ENCODE data around the gene MFSD11. TPM values are rescaled to one million over a fixed set of nuclear protein-coding genes. Genes with fewer than 3 reads are reported as not detected.

Gene MFSD11
- total RNA-seq, 1 experiment from 2014 or later = 24.9 TPM

GRCh38 chr17:76827736-76828135 is 89.8 kb downstream of the MFSD11 start:
- ChIA-PET POLR2A (no interaction called here), CTCF (interaction anchor here (0.9 kb wide), 1 partner anchor 11 kb away, joined by 3 read pairs; no protein-coding TSS in a partner anchor), RAD21 (ENCODE audit: low non-redundant PET in 1 of 2, low total read pairs in 2 of 2, uncharacterized antibody in 2 of 2, unreplicated experiment in 2 of 2) (no interaction called here)
- no peaks in the 10 kb centered on the region for H3K79me2 ChIP-seq (ENCODE audit: insufficient read depth, low read length)
- H3K9me3 ChIP-seq (ENCODE audit: control insufficient read depth in 1 of 2, insufficient read depth in 1 of 2, low read depth in 1 of 2, low read length in 2 of 2) = no peaks in the 10 kb centered on the region
- no TSS peak for BruUV-seq (replicated peaks)
- ATAC-seq (no peak), DNase-seq (ENCODE audit: low read depth, low spot score) (no peak)
- no peaks in the 10 kb centered on the region for H3K36me3 ChIP-seq (ENCODE audit: control insufficient read depth in 1 of 2, insufficient read depth in 2 of 2, low read length in 2 of 2)
- no peak overlapping the region for H2AFZ ChIP-seq (ENCODE audit: low read depth, low read length, poor library complexity, severe bottlenecking)
- no peak for TF ChIP-seq CEBPB (IDR thresholded peaks at IDR 0.05; ENCODE audit: low read depth)
- no peak for TF ChIP-seq SIN3A (IDR thresholded peaks at IDR 0.05; ENCODE audit: low read depth)
- no peak for TF ChIP-seq ATF3 (IDR thresholded peaks at IDR 0.05)
- TF ChIP-seq ELF1 (IDR thresholded peaks at IDR 0.05; ENCODE audit: borderline replicate concordance, low read depth) = no peak
- no peak for TF ChIP-seq YY1 (IDR thresholded peaks at IDR 0.05; ENCODE audit: extremely low read depth, insufficient replicate concordance, low read depth, low read length)
- TF ChIP-seq RAD21 (IDR thresholded peaks at IDR 0.05; ENCODE audit: low read depth) = no peak
- TF ChIP-seq, protein P1, sequence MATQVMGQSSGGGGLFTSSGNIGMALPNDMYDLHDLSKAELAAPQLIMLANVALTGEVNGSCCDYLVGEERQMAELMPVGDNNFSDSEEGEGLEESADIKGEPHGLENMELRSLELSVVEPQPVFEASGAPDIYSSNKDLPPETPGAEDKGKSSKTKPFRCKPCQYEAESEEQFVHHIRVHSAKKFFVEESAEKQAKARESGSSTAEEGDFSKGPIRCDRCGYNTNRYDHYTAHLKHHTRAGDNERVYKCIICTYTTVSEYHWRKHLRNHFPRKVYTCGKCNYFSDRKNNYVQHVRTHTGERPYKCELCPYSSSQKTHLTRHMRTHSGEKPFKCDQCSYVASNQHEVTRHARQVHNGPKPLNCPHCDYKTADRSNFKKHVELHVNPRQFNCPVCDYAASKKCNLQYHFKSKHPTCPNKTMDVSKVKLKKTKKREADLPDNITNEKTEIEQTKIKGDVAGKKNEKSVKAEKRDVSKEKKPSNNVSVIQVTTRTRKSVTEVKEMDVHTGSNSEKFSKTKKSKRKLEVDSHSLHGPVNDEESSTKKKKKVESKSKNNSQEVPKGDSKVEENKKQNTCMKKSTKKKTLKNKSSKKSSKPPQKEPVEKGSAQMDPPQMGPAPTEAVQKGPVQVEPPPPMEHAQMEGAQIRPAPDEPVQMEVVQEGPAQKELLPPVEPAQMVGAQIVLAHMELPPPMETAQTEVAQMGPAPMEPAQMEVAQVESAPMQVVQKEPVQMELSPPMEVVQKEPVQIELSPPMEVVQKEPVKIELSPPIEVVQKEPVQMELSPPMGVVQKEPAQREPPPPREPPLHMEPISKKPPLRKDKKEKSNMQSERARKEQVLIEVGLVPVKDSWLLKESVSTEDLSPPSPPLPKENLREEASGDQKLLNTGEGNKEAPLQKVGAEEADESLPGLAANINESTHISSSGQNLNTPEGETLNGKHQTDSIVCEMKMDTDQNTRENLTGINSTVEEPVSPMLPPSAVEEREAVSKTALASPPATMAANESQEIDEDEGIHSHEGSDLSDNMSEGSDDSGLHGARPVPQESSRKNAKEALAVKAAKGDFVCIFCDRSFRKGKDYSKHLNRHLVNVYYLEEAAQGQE (IDR thresholded peaks at IDR 0.05; ENCODE audit: low read depth) = no peak
- no peak for TF ChIP-seq POLR2AphosphoS5 (IDR thresholded peaks at IDR 0.05; ENCODE audit: low read depth, low read length)
- TF ChIP-seq EGR1 (IDR thresholded peaks at IDR 0.05; ENCODE audit: low read depth) = no peak
- no peak for TF ChIP-seq EZH2 (IDR thresholded peaks at IDR 0.05)
- no peak for TF ChIP-seq POLR2A (IDR thresholded peaks at IDR 0.05; ENCODE audit: borderline replicate concordance, extremely low read depth, insufficient read depth, insufficient read length)
- TF ChIP-seq EZH2phosphoT487 (IDR thresholded peaks at IDR 0.05; ENCODE audit: borderline replicate concordance) = no peak
- no peak for TF ChIP-seq ZNF274 (IDR thresholded peaks at IDR 0.05; ENCODE audit: low read depth, low read length)
- no peak for TF ChIP-seq FOSL1 (IDR thresholded peaks at IDR 0.05; ENCODE audit: low read depth)
- TF ChIP-seq SP1 (IDR thresholded peaks at IDR 0.05; ENCODE audit: low read depth) = no peak
- TF ChIP-seq SRF (IDR thresholded peaks at IDR 0.05; ENCODE audit: low read depth) = no peak
- TF ChIP-seq, protein P2, sequence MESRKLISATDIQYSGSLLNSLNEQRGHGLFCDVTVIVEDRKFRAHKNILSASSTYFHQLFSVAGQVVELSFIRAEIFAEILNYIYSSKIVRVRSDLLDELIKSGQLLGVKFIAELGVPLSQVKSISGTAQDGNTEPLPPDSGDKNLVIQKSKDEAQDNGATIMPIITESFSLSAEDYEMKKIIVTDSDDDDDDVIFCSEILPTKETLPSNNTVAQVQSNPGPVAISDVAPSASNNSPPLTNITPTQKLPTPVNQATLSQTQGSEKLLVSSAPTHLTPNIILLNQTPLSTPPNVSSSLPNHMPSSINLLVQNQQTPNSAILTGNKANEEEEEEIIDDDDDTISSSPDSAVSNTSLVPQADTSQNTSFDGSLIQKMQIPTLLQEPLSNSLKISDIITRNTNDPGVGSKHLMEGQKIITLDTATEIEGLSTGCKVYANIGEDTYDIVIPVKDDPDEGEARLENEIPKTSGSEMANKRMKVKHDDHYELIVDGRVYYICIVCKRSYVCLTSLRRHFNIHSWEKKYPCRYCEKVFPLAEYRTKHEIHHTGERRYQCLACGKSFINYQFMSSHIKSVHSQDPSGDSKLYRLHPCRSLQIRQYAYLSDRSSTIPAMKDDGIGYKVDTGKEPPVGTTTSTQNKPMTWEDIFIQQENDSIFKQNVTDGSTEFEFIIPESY (IDR thresholded peaks at IDR 0.05; ENCODE audit: extremely low read depth, insufficient replicate concordance, low read length) = no peak
- TF ChIP-seq, protein P3, sequence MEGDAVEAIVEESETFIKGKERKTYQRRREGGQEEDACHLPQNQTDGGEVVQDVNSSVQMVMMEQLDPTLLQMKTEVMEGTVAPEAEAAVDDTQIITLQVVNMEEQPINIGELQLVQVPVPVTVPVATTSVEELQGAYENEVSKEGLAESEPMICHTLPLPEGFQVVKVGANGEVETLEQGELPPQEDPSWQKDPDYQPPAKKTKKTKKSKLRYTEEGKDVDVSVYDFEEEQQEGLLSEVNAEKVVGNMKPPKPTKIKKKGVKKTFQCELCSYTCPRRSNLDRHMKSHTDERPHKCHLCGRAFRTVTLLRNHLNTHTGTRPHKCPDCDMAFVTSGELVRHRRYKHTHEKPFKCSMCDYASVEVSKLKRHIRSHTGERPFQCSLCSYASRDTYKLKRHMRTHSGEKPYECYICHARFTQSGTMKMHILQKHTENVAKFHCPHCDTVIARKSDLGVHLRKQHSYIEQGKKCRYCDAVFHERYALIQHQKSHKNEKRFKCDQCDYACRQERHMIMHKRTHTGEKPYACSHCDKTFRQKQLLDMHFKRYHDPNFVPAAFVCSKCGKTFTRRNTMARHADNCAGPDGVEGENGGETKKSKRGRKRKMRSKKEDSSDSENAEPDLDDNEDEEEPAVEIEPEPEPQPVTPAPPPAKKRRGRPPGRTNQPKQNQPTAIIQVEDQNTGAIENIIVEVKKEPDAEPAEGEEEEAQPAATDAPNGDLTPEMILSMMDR (IDR thresholded peaks at IDR 0.05 in 2 of 3, conservative IDR thresholded peaks at IDR 0.05 in 1 of 3; ENCODE audit: borderline replicate concordance in 1 of 3, insufficient read depth in 1 of 3, low read depth in 2 of 3, low read length in 2 of 3) = no peak
- no peak for TF ChIP-seq ZFX (IDR thresholded peaks at IDR 0.05)
- no peak for TF ChIP-seq MAX (IDR thresholded peaks at IDR 0.05)
- no peak overlapping the region for H3K9ac ChIP-seq (ENCODE audit: low read length)
- H3K9me2 ChIP-seq (ENCODE audit: insufficient read depth) = no peaks in the 10 kb centered on the region
- H3K27ac ChIP-seq (ENCODE audit: low read depth, low read length) = no peak overlapping the region
- intact Hi-C loops (cut with micrococcal nuclease) = no loop called here
- H3K4me1 ChIP-seq (ENCODE audit: control insufficient read depth in 1 of 2, insufficient read depth in 2 of 2, low read length in 2 of 2) = 0 out of 4 replicates have a peak, but pooled peaks cover 0 to 4% of the 10 kb centered on the region in 2 experiments
- H3K27me3 ChIP-seq (ENCODE audit: insufficient read depth, low read length) = no peaks in the 10 kb centered on the region
- H3K4me2 ChIP-seq (ENCODE audit: low read length) = no peak overlapping the region
- no peaks in the 10 kb centered on the region for H4K20me1 ChIP-seq (ENCODE audit: insufficient read depth)
- no peak overlapping the region for H3K4me3 ChIP-seq (replicated peaks in 1 of 2; ENCODE audit: low read depth in 1 of 2, low read length in 2 of 2)

All from HCT116 (cell line).